Motor neuron (in vitro differentiated cells): ENCODE data around the gene NDST3. TPM values are rescaled to one million over a fixed set of nuclear protein-coding genes. Genes with fewer than 3 reads are reported as not detected.

Experiments
- ATAC-seq, 8 experiments: fragments of 200-7000 bp; cut with Tn5 transposase; replicated peaks in 6 of 8; 2 replicates each; pipeline ENCODE4 v1.8.0; 2021; ENCODE audit warnings: mild to moderate bottlenecking in 8 of 8, moderate library complexity in 8 of 8
- H3K27ac ChIP-seq, 2 donors: fragments of 250-450 bp; sonication (Bioruptor Pico); 2 replicates each; pipeline ENCODE4 v1.9.0; 2021; ENCODE audit warnings: antibody characterized with exemption in 2 of 2, mild to moderate bottlenecking in 2 of 2, moderate library complexity in 1 of 2
- H3K4me1 ChIP-seq, 2 donors: fragments of 250-450 bp; sonication (Bioruptor Pico); replicated peaks in 1 of 2; 2 replicates each; pipeline ENCODE4 v1.6.1; 2021; ENCODE audit warnings: antibody characterized with exemption in 2 of 2, mild to moderate bottlenecking in 2 of 2, moderate library complexity in 1 of 2
- H3K4me3 ChIP-seq, 5 donors: fragments of 250-450 bp; sonication (Bioruptor Pico); 2 replicates each; pipeline ENCODE4 v1.9.0; 2021; ENCODE audit warnings: antibody characterized with exemption in 5 of 5, mild to moderate bottlenecking in 5 of 5, moderate library complexity in 4 of 5
- WGBS, 10 experiments: fragments of 450-650 bp; shearing (Covaris generic); methylation state at CpG; one replicate each; pipeline ENCODE4 v1.0.0; 2022; 5-methylcytosine and 5-hydroxymethylcytosine counted together
- in situ Hi-C, 9 experiments: fragments of 400-800 bp; cut with MboI; loops; one replicate each; pipeline ENCODE4 v1.15.0; 2021; ENCODE audit warnings: low sequenced_read_pairs in 9 of 9, low pct_unique_long_range_greater_than_20kb in 2 of 9; ENCODE audit not compliant: unreplicated experiment in 9 of 9
- total RNA-seq, 8 experiments: library from RNA; unstranded; fragments of 300-600 nt; gene quantifications; 2 replicates each; pipeline versions ENCODE4 v1.2.3 to v1.2.4, GENCODE V29; 2022

NDST3 gene
- total RNA-seq, 8 experiments from 2014 or later: 1.3 to 31.4 (median 3.7) TPM

DNA sequence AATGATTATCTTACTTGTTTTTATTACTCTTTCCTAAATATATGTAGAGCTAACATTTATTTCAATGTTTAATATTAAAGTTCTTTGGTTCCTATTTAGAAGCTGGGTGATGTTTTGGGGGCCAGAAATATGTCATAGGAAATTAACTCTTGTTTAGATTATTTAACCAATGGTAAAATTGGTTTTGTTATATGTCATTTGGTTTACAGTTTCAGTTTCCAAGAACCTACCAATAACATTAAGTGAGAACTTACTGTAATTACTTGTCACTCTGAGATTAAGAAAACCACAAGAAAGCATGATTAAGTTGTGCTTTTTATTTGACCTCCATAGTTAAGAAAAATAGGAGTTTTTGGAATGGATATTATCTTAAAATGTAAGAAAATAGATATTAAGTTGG, 121.2 kb downstream of the NDST3 start:
- no peaks in the 10 kb centered on the region for H3K4me1 ChIP-seq
- in situ Hi-C loops: no loop called here
- no peak for ATAC-seq
- H3K27ac ChIP-seq: no peak overlapping the region
- H3K4me3 ChIP-seq: no peak overlapping the region

DNA sequence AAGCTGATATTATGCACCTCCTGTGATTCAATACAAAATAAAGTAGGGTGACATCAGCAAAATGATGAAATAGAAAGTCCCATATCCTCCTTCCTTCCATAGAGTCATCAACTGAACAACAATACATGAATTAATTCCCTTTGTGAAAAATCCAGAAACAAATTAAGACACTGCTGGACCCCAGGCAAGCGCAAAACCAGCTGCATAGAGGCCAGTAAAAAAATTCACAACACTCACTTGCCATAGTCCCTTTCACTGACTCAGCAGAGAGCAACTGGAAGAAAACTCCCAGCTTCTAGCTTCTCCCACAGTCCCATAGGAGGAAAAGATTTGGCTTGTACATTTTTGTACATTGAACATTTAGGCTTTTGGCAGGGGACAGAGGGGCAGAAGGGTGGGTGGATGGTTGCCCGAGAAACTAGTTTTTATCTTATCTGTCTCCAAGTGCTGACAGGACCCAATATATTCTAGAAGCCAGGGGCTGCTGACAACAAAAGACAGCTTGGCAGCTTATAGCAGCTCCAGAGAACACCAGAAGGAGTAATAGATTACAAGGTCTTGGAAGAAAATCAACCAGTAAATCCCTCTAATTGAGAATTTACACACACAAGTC, 124.6 kb downstream of the NDST3 start:
- Histone ChIP-seq H3K4me3 (no peak overlapping the region), H3K27ac (no peak overlapping the region), H3K4me1 (no peaks in the 10 kb centered on the region)
- peak in 5 of 8 experiments; percentile 26 to 57 (median 46) for ATAC-seq
- 7 to 100% (median 64%) methylated on average over 1 to 2 of the region's 2 CpGs; no CpG with 5 or more reads in 1 of the 10 experiments for WGBS, 10 experiments
- in situ Hi-C loops: no loop called here

DNA sequence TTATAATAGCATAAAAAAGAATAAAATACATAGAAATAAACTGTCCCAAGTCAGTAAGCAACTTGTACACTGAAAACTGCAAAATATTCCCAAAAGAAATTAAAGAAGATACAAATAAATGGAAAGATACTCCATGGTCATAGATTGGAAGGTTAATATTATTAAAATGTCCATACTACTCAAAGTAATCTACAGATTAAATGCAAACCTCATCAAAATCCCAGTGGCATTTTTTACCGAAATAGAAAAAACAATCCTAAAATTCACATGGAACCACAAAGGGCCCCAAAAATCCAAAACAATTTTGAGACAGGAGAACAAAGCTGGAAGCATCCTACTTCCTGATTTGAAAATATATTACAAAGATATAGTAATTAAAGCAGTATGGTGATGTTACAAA, 133.0 kb downstream of the NDST3 start:
- in situ Hi-C loops: no loop called here

DNA sequence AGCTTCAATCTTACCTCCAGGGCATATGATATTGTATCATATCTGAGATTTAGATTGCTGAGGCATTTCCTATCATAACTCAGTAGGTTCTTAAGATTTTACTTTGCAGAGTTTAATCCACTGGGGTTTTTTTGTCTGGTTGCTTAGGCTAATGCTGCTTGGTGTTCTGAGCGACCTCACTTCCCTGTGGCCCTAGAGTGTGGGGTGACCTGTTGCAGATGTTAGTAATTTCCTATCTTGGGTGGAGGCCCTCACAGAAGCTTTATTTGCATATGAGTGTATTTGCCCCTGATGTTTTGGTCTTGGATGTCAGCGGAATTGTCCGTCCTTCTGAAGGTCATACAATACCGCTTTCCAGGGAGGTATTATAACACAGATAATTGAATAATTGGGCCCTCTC, 137.1 kb downstream of the NDST3 start:
- H3K4me1 ChIP-seq: no peaks in the 10 kb centered on the region
- peak in 2 of 8 experiments; percentile 41 to 46 for ATAC-seq
- H3K4me3 ChIP-seq: no peak overlapping the region
- H3K27ac ChIP-seq: no peak overlapping the region
- WGBS, 10 experiments: 31 to 100% (median 94%) methylated on average over 1 to 4 of the region's 4 CpGs; no CpG with 5 or more reads in 4 of the 10 experiments
- in situ Hi-C loops: no loop called here

More for the DNA sequence above, 133.0 kb downstream of the NDST3 start:
- no peak for ATAC-seq
- H3K4me3 ChIP-seq: no peak overlapping the region
- WGBS, 10 experiments: 25 to 100% (median 89%) methylated on average over 1 of the region's 1 CpG; no CpG with 5 or more reads in 2 of the 10 experiments
- no peak overlapping the region for H3K27ac ChIP-seq
- no peaks in the 10 kb centered on the region for H3K4me1 ChIP-seq

DNA sequence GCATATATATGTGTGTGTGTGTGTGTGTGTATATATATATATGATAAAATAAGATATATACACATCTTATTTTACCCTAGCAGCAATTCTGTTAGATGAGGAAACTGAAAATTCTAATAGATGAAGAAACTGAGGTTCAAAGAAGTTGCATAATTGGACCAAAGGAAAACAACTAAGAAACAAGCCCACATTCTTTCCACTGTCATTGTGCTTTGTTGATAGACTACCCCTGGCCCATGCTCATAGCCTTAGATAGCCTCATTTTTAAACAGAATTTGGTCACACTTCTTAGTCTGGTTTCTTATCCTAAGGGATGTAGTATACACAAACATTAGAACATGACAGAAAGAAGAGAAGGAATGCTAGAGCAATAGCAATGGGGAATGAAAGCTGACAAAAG, 138.8 kb downstream of the NDST3 start:
- H3K4me1 ChIP-seq: no peaks in the 10 kb centered on the region
- no peak for ATAC-seq
- no peak overlapping the region for H3K27ac ChIP-seq
- no peak overlapping the region for H3K4me3 ChIP-seq
- in situ Hi-C loops: no loop called here

DNA sequence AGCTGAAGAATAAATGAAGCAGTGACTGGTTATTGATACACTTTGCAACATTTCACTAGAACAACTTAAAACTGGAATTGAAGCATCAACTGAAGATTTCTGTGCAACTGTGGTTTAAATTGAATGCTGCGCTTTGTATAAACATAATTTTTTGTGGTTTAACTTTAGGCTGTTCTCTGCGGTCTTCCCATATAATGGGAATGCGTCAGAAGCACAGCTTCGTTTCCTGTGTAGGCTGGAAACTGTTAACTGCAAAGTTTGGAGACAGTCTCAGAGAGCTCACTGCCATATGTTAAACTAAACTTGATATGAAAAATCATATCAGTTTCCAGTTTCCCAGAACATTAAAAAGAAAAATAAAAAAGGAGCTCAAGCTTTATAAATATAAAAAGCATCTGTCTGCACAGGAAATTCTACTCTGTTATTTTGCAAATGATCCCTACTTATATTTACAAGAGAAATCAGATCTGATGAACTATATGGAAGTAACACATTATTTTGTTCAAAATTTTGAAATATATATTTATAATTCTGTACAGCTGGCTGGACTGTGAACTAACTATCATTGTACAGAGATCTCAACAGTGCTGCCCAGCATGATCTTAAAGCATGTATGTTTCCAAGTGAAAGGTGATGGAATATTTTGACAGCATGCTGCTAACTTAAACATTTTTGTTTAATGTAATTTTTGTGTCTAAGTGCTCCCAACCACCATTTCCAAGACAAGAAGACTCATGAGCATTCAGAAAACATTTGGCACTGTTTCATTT, 139.9 kb downstream of the NDST3 start:
- Histone ChIP-seq H3K4me3 (no peak overlapping the region), H3K4me1 (no peaks in the 10 kb centered on the region), H3K27ac (no peak overlapping the region)
- in situ Hi-C loops: no loop called here
- peak in 2 of 8 experiments; percentile 44 to 56 for ATAC-seq
- 0 to 100% (median 87%) methylated on average over 2 to 4 of the region's 4 CpGs; no CpG with 5 or more reads in 1 of the 10 experiments for WGBS, 10 experiments

DNA sequence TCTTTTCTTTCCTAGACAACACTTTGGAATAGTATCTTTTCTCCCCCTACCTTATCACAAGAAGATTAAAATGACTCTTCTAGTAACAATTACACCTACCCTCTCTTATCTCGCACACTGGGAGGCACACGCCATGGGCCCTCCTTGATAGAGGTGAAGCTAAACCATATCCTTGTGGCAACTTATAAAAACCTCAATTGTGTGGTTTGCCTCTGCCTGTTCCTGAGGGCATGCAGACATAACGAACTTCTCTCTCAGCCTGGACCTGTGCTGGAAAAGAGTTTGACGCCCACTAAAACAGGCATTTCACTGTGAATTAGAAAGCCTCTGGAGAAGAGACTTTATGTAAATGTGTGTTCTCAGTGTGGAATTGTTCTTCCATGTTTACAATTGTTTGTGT, 141.2 kb downstream of the NDST3 start:
- Histone ChIP-seq H3K4me1 (no peaks in the 10 kb centered on the region), H3K27ac (no peak overlapping the region), H3K4me3 (no peak overlapping the region)
- no peak for ATAC-seq
- 74 to 100% (median 92%) methylated on average over 1 to 4 of the region's 4 CpGs; no CpG with 5 or more reads in 3 of the 10 experiments for WGBS, 10 experiments
- in situ Hi-C loops: no loop called here

DNA sequence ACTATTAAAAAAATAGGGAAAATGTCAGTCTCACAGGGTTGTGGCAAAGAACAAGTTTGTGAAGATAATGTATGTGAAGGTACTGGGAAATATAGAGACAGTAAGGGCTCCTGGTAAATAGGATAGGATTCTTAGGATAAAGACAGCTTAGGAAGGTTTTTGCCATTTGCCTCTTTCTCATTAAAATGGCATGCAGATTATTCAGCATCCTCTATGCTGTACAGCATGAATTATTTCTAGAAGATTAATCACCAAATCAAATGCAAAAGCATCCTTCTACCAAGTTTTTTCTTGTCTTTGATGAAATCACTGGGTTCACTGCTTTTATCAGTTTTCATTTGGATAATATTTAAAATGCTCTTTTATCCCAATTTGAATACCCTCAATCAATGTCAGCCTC, 142.8 kb downstream of the NDST3 start:
- ATAC-seq: no peak
- H3K27ac ChIP-seq: no peak overlapping the region
- no peaks in the 10 kb centered on the region for H3K4me1 ChIP-seq
- in situ Hi-C loops: no loop called here
- H3K4me3 ChIP-seq: no peak overlapping the region

DNA sequence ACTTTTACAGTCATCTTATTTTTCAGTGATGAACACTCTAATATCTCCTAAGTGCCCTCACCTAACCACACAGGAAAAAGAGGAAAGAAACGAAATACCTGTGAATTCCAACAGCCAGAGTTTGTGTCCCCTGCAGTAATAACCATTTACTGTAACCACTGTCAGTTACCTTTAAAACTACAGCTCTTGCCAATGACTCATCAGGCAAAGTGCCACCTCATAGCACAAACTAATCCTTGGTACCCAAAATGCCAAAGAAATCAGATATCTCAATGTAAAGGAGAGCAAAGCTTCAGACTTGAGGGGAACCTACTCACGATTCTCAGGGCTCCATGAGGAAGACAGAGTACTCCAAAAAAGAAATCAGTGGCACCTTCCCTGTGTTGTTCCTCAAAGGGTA, 146.5 kb downstream of the NDST3 start:
- ATAC-seq: no peak
- in situ Hi-C loops: no loop called here
- WGBS, 10 experiments: 0 to 100% (median 65%) methylated on average over 1 to 2 of the region's 2 CpGs; no CpG with 5 or more reads in 3 of the 10 experiments

DNA sequence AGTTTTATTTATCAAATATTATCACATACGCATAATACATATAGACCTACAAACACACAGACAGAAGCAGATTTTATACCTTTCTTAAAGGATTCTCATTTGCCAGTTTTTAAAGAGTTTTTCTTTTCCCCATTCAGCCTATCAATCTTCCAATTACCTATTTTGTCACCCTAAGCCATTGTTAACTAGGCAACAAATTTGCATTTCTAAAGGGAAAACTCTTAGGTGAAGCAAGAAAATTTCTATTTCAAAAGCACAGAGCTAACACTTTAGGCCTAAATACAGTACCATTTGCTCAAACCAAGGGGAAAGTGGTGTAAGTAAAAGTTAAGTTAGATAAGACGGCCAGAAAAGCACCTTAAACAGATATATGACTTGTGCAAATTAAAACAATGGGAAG, 156.6 kb downstream of the NDST3 start:
- no peak for ATAC-seq
- in situ Hi-C loops: no loop called here
- 42 to 100% (median 66%) methylated on average over 1 to 2 of the region's 2 CpGs for WGBS, 10 experiments
- H3K4me1 ChIP-seq: no peaks in the 10 kb centered on the region
- no peak overlapping the region for H3K27ac ChIP-seq
- no peak overlapping the region for H3K4me3 ChIP-seq

More for the DNA sequence above, 146.5 kb downstream of the NDST3 start:
- Histone ChIP-seq H3K4me3 (no peak overlapping the region), H3K4me1 (no peaks in the 10 kb centered on the region), H3K27ac (no peak overlapping the region)

DNA sequence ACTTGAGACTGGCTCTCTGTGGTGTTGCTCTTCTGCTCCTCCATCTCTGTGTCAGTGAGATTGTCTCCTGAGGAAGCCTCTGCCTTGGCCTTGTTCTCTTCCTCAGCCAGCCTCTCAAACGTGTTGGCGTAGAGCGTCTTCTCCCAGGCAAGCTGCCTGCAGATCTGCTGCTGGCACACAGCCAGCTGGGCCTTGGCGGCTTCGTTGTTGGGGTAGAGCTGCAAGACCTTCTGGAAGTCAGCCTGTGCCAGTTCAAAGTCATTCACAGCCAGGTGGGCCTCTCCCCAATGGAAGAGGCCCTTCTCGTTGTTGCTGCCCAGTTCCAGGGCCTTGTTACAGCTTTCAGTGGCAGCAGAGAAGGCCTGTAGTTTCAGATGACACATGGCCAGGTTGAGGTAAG, 159.1 kb downstream of the NDST3 start:
- no peak for ATAC-seq
- H3K4me1 ChIP-seq: no peaks in the 10 kb centered on the region
- H3K27ac ChIP-seq: no peak overlapping the region
- in situ Hi-C loops: no loop called here
- WGBS, 10 experiments: 35 to 100% (median 89%) methylated on average over 1 to 6 of the region's 6 CpGs; no CpG with 5 or more reads in 2 of the 10 experiments
- no peak overlapping the region for H3K4me3 ChIP-seq

DNA sequence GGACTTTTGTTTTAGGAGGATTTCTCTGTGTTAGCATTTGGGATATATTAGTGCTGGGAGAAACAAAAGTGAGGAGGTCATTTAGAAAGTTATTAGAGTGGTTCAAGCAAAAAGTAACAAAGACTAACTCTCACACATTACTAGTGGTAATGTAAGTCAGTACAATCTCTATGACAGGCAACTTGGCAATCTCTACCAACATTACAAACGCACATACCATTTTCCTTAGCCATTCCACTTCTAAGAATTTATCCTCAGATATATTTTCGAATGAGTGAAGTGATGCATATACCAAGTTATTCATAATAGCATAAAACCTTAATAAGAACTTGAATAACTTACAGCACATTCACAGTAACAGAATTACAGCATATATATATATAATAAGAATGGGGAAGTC, 172.3 kb downstream of the NDST3 start:
- no peak overlapping the region for H3K4me3 ChIP-seq
- H3K4me1 ChIP-seq: peaks cover 0 to 12% of the 10 kb centered on the region in 2 donors
- ATAC-seq: no peak
- in situ Hi-C loops: no loop called here
- WGBS, 10 experiments: 17 to 100% (median 92%) methylated on average over 1 to 2 of the region's 2 CpGs; no CpG with 5 or more reads in 5 of the 10 experiments
- H3K27ac ChIP-seq: no peak overlapping the region

DNA sequence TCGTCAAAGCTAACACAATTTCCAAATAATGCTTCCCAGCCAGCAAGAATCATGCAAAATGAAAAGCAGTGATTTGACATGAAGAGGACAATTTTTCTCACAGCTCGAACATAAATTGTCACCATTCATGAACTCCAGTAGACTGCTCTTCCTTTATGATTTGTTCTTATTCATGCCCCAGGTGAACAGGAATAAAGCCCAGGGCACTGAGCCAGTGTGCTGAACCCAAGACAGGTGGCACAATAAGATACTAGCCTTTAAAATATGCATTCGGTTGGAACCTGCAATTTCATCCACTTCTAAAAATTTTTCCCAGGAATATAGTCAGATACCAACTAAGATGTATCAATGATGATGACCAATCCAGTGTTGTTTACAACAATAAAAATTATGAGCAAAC, 178.8 kb downstream of the NDST3 start:
- H3K4me3 ChIP-seq: no peak overlapping the region
- in situ Hi-C loops: no loop called here
- ATAC-seq: no peak
- H3K27ac ChIP-seq: no peak overlapping the region
- peaks cover 0 to 12% of the 10 kb centered on the region in 2 donors for H3K4me1 ChIP-seq
- 0 to 87% (median 68%) methylated on average over 1 to 3 of the region's 3 CpGs for WGBS, 10 experiments

DNA sequence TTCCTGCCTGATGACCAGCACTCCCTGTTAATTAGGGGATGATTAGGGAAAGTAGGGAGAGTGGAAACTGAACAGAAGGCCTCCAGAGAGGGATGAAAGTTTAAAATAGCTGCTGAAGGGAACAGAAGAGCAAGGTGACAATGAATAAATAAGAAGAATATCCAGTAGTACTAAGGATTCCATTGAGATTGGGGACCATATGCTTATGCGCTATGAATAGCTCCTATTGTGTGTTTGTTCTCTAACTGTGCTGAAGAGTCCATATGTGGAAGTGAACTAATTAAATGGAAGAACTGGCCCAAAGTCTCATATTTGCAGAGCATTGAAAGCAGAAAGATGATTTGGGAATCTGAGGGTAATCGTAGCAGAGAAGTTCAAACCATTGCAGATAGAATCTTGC, 181.5 kb downstream of the NDST3 start:
- in situ Hi-C loops: no loop called here
- Histone ChIP-seq H3K27ac (no peak overlapping the region), H3K4me1 (no peaks in the 10 kb centered on the region), H3K4me3 (no peak overlapping the region)
- WGBS, 10 experiments: 6 to 100% (median 93%) methylated on average over 1 to 2 of the region's 2 CpGs
- ATAC-seq: no peak
